AG09319 (cell line): ENCODE results near the gene NARF.

Experiments used
- DNase-seq: peaks from one replicate; pipeline ENCODE4 v3.0.0-alpha.2; 2010; ENCODE audit warnings: low read depth; ENCODE audit errors: extremely low read depth
- TF ChIP-seq, protein P1 (sequence below): IDR thresholded peaks from 2 replicates; pipeline ENCODE4 v1.5.1; 2011; ENCODE audit warnings: low read depth, mild to moderate bottlenecking, inconsistent platforms, low read length, moderate library complexity

Gene NARF

DNA sequence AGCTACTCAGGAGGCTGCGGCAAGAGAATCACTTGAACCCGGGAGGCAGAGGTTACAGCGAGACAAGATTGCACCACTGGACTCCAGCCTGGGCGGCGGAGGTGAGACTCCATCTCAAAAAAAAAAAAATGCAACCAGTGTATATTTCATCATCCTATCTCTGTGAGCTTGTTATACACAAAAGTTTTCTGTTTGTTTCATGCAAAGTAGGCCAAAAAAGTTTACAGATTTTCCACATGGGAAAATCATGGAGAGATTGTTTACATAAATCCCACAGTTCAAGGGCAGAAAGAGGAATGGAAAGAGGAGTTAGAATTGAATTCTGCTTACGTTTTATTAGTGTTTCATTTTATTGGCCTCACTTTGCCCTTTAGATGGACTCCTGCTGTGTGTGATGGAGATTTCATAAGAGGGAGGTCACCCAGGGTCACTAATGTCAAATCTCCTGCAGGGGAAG, 24.7 kb downstream of the NARF start:
- TF ChIP-seq, protein P1, sequence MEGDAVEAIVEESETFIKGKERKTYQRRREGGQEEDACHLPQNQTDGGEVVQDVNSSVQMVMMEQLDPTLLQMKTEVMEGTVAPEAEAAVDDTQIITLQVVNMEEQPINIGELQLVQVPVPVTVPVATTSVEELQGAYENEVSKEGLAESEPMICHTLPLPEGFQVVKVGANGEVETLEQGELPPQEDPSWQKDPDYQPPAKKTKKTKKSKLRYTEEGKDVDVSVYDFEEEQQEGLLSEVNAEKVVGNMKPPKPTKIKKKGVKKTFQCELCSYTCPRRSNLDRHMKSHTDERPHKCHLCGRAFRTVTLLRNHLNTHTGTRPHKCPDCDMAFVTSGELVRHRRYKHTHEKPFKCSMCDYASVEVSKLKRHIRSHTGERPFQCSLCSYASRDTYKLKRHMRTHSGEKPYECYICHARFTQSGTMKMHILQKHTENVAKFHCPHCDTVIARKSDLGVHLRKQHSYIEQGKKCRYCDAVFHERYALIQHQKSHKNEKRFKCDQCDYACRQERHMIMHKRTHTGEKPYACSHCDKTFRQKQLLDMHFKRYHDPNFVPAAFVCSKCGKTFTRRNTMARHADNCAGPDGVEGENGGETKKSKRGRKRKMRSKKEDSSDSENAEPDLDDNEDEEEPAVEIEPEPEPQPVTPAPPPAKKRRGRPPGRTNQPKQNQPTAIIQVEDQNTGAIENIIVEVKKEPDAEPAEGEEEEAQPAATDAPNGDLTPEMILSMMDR, result no peak
- DNase-seq, result no peak

DNA sequence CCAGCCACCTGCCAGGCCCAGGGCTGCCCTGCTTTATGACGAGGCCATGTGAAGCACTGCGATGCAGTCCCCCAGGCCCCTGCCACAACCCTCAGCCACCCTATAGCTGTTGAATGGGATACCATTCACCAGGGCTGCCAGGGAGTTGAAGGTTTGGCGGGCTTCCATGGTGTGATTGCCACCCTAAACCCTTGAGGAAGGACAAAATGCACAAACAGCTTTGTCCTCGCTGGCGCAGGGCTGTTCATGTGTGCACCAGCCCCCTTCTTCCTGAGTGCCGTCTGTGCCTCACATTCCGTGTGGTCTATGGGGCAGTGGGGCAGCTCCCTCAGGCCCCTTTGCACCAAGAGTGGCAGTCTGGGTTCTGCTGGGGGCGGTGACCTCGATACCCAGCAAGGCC, 25.3 kb downstream of the NARF start:
- TF ChIP-seq, protein P1, result no peak
- DNase-seq, result no peak

DNA sequence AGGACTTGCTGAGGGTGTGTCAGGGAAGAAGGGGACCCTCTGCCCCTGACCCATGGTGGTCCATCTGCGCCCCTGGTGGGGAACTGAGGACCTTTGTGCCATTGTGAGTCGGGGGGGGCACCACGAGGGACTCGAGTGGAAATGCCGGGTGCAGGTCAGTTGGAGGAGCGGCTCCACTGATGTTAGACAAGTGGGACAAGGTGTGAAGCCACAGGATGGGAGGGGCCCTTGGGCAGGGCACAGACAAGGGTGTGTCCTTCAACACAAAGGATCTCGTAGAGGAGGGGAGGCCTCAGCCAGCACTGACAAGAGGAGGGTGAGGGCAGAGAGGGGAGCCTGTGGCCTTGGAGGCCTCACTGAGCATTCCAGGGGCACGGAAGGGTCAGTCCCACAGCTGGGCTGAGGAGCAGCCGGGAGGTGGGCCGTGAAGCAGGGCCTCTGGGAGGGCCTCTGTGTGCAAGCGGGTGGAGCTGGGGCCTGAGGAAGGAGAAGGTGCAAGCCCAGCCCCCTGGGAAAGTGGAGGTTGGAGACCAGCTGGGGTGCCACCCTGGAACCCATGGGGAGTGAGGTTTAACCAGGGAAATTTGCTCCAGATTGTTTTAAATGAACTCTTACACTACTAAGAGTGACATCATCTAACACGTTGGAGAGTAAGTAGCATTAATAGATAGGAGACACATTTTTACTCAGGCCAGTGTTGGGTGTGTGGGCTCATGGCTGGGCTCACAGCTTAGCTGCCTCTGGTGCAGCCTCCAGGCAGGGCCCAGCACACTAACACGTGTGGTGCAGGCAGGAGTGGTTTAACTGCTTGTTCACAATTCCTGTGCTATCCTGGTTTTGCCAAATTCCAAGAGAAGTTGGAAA, 27.9 kb downstream of the NARF start:
- no peak for DNase-seq
- TF ChIP-seq, protein P1, result no peak

DNA sequence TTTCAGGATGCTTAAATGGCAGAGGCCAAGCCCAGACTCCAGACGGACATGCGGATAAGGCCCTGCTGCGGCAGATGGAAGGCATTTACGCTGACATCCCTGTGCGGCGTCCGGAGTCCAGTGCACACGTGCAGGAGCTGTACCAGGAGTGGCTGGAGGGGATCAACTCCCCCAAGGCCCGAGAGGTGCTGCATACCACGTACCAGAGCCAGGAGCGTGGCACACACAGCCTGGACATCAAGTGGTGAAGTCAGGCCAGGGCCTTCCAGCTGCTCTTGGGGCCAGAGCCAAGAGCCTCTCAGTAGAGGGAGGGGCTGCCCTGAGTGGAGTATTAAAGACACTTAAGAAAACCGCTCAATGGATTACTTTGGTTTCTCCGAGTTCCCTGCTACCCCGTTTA, 29.4 kb downstream of the NARF start:
- DNase-seq, result no peak
- TF ChIP-seq, protein P1, result no peak

DNA sequence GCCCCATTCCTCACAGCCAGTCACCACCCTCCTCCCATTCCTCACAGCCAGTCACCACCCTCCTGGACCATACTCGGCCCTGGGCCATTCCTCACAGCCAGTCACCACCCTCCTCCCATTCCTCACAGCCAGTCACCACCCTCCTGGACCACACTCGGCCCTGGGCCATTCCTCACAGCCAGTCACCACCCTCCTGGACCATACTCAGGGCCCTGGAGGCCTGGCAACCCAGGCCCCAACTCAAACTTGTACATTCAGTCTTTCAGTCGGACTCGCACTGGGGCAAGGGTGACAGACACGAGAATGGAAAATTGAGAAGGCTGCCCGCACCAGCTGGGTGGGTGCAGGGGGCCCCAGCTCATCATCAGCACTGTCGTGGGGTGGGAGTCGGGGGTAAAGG, 30.6 kb downstream of the NARF start:
- TF ChIP-seq, protein P1, result no peak
- DNase-seq, result no peak

DNA sequence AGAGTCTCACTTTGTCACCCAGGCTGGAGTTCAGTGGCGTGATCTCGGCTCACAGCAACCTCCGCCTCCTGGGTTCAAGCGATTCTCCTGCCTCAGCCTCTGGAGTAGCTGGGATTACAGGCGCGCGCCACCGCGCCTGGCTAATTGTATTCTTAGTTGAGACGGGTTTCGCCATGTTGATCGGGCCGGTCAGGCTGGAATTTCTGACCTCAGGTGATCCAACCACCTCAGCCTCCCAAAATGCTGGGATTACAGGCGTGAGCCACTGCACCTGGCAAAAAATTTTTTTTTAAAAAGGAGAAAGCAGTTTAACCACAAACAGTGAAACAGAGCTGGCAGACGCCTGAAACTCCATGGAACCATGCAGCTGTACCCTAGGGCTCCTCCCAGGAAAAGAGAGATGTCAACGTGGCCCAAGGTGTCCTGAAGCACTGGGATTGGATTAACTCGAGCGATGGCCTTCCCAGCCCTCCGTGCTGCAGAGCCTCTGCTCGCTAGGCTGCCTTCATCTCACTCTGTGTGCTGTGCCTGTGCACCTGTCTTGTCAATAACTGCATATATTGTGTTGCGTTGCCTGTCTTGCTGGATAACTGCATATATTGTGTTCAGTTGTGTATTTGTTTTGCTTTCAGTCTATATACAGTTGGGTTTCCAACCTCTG, 31.4 kb downstream of the NARF start:
- TF ChIP-seq, protein P1, result no peak
- no peak for DNase-seq
